ENCODE results near the gene SMURF1.

The SMURF1 gene

DNA sequence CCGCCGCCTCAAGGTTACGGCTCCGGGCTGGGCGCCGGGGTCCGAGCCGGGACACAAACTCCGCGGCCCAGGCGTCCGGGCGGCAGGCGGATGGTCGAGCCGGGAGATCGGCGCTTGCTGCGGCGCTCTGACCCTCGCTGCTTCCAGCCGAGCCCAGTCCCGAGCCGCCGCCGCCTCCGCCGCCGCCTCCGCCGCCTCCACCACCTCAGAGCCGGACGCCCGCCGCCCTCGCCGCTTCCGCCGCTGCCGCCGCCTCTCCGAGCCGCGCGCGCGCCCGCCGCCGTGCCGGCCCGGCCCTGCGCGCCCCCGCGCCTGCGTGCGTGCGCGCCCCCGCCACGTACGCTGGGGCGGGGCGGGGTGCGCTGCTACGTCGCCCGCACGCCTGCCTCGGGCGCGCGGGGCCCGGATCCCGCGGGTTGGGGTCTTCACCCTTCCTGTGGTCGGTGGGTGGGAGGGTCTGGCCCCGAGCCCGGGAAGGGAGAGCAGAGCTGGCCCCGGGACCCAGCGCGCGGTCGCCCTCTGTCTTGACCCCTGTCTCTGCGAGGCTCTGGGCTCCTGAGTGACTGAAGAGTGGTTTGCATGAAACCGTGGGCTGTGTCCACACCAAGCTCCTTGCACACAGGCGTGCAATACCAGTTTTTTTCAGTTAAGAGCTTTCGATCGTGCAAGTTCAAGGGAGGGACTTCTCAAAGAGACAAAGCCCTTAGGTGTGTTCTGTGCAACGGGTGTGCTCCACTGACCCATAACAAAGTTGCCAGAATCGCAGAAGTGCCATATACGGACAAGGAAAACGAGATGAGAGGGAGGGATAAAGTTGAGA is at the start of gene SMURF1:
TSS of gene SMURF1 (minus strand) at position 256 of the 820 bp plus-strand sequence. CDS start 328 bp downstream, outside the sequence.
- H3K9me3 Mint-ChIP-seq, result peaks cover 8% of the 10 kb centered on the region in 2 donors
- H3K36me3 Mint-ChIP-seq, result peaks cover 14 to 22% of the 10 kb centered on the region in 2 donors
- ATAC-seq (replicated peaks), result peak; percentile 77 to 87
- H3K4me1 Mint-ChIP-seq, result peaks cover 22 to 42% of the 10 kb centered on the region in 2 donors
- H3K27ac Mint-ChIP-seq, result peak within 1 kb of the TSS; percentile 91
- peak; percentile 71 for DNase-seq
- H3K4me3 Mint-ChIP-seq, result peak within 1 kb of the TSS; percentile 94 to 96
- peaks cover 0 to 4% of the 10 kb centered on the region in 2 donors for H3K27me3 Mint-ChIP-seq

DNA sequence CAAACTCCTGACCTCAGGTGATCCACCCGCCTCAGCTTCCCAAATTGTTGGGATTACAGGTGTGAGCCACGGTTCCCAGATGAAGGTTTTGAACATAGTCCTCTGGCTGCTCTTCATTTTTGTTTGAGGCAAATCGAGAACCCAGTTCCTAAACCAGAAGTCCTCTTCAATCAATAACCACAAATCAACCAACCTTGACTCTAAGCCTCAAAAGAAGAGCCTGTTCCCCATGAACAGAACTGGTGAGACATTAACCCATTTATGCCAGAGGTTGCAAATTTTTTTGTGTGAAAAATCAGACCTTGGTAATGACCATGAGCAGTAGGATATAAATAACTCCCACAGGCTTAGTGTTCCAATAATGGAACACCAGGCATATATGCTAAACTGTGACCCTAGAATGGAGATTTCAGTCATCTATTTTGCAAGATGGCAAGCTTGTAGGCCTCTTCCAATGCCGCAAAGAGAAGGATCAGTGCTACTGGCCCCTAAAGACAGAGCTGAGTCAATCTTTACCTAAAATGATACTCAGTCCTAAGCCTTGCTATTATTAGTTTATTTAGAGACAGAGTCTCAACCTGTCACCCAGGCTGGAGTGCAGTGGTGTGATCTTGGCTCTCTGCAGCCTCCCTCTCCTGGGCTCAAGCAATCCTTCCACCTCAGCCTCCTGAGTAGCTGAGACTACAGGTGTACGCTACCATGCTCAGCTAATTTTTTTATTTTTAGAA is 48.1 kb upstream of the SMURF1 start:
- no peak overlapping the region for H3K4me3 Mint-ChIP-seq
- peaks cover 7 to 18% of the 10 kb centered on the region in 2 donors for H3K27me3 Mint-ChIP-seq
- no peaks in the 10 kb centered on the region for H3K4me1 Mint-ChIP-seq
- peaks cover 4% of the 10 kb centered on the region in 2 donors for H3K9me3 Mint-ChIP-seq
- peaks cover 0 to 4% of the 10 kb centered on the region in 2 donors for H3K36me3 Mint-ChIP-seq
- no peak for ATAC-seq (replicated peaks)
- no peak for DNase-seq
- H3K27ac Mint-ChIP-seq, result no peak overlapping the region

DNA sequence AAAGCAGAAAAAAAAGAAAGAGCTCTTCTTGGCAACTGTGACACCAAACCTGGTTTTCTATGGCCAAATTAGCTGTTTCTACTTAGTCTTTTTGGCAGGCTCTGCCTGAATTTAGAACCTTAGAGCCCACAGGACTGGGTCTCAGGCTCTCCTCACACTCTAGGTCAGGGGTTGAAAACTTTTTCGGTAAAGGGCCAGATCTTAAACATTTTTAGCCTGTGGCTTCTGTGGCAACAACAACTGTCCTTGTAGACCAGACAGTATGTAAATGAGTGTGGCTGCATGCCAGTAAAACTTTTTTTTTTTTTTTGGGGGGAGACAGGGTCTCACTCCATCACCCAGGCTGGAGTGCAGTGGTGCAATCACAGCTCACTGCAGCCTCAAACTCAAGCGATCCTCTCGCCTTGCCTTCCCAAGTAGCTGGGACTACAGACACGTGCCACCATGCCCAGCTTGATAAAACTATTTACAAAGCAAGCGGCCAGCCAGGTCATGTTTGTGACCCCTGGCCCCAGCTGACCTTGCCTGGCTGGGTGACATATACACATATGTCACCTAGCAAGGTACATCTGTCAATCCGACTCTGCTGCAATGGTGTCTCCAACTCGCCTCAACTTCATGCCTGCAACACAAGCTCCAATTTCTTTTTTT is 46.6 kb upstream of the SMURF1 start:
- no peak overlapping the region for H3K4me3 Mint-ChIP-seq
- no peak for DNase-seq
- peaks cover 6 to 18% of the 10 kb centered on the region in 2 donors for H3K27me3 Mint-ChIP-seq
- H3K36me3 Mint-ChIP-seq, result peaks cover 0 to 4% of the 10 kb centered on the region in 2 donors
- H3K27ac Mint-ChIP-seq, result no peak overlapping the region
- peaks cover 4% of the 10 kb centered on the region in 2 donors for H3K9me3 Mint-ChIP-seq
- no peaks in the 10 kb centered on the region for H3K4me1 Mint-ChIP-seq
- no peak for ATAC-seq (replicated peaks)

DNA sequence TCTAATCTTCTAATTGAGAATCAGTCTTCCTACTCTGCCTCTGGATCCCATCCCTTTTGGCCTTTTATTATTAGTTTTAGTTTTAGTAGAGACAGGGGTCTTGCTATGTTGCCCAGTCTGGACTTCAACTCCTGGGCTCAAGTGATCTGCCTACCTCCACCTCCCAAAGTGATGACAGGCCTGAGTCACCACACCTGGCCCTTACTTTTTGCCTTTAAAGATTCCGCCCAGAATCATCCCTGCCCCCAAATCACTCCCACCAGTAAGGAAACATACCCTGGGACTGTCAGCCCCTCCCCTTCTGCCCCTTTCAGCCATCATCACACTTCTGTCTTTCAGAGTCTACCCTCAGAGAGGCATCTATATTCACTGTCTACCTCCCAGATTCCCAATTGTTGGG is 45.3 kb upstream of the SMURF1 start:
- DNase-seq (no peak), ATAC-seq (replicated peaks) (no peak)
- Mint-ChIP-seq H3K27me3 (peaks cover 6 to 19% of the 10 kb centered on the region in 2 donors), H3K4me3 (no peak overlapping the region), H3K4me1 (no peaks in the 10 kb centered on the region), H3K36me3 (peaks cover 0 to 4% of the 10 kb centered on the region in 2 donors), H3K27ac (no peak overlapping the region), H3K9me3 (peaks cover 4% of the 10 kb centered on the region in 2 donors)

DNA sequence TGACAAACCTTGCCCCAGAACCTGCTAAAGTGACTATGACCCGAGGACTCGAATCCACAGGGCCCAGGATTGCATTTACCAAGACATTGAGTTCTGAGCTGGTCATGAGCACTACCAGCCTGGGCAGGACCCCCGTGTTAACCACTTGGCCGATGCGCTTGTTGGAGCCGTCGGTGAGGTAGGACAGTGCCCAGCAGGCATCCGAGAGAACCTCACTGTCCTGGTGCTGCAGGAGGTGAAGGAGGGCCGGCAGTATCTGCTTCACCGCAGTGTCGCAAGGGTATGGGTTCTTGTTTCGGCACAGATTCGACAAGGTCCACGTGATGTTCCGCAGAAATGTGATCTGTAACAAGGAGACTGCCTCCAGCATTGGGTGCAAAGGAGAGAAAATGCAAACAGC is 44.3 kb upstream of the SMURF1 start:
- no peak overlapping the region for H3K27ac Mint-ChIP-seq
- H3K27me3 Mint-ChIP-seq, result peaks cover 6 to 19% of the 10 kb centered on the region in 2 donors
- no peak overlapping the region for H3K4me3 Mint-ChIP-seq
- H3K9me3 Mint-ChIP-seq, result peaks cover 4% of the 10 kb centered on the region in 2 donors
- ATAC-seq (replicated peaks), result no peak
- peaks cover 0 to 4% of the 10 kb centered on the region in 2 donors for H3K36me3 Mint-ChIP-seq
- DNase-seq, result no peak
- H3K4me1 Mint-ChIP-seq, result no peaks in the 10 kb centered on the region

DNA sequence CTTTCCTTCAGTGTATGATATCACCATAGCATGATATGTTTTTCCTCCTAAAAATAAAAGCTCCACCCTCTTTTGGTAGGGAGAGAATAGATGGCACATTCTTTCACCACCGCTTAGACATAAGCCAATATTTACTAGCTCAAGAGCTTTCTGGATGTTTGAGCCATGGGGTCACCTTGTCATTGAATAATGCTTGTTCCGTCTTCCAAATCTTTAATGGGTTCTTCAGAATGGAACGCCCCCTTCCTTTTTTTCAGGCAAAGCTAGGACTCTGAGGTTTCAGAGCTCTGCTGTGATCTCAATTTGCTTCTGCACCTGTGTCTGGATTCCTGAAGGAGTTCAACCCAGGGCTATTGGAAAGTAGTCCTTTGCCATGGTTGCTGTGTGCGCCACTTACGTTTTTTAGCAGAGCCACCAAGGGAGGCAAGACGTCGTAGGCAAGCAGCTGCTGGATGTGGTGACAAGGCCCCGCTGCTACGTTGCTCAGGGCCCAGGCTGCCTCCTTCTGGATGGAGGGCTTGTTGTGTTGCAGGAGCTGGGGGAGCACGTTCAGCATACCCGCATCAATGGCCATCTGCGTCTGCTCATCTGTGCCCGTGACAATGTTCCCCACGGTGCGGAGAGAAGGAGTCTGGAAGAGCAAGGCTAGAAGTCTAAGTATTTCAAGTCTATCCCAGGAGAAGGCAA is 40.8 kb upstream of the SMURF1 start:
- H3K4me3 Mint-ChIP-seq, result no peak overlapping the region
- DNase-seq (no peak), ATAC-seq (replicated peaks) (no peak)
- peaks cover 19 to 26% of the 10 kb centered on the region in 2 donors for H3K27me3 Mint-ChIP-seq
- peaks cover 4 to 9% of the 10 kb centered on the region in 2 donors for H3K9me3 Mint-ChIP-seq
- H3K4me1 Mint-ChIP-seq, result no peaks in the 10 kb centered on the region
- peaks cover 0 to 4% of the 10 kb centered on the region in 2 donors for H3K36me3 Mint-ChIP-seq
- no peak overlapping the region for H3K27ac Mint-ChIP-seq

DNA sequence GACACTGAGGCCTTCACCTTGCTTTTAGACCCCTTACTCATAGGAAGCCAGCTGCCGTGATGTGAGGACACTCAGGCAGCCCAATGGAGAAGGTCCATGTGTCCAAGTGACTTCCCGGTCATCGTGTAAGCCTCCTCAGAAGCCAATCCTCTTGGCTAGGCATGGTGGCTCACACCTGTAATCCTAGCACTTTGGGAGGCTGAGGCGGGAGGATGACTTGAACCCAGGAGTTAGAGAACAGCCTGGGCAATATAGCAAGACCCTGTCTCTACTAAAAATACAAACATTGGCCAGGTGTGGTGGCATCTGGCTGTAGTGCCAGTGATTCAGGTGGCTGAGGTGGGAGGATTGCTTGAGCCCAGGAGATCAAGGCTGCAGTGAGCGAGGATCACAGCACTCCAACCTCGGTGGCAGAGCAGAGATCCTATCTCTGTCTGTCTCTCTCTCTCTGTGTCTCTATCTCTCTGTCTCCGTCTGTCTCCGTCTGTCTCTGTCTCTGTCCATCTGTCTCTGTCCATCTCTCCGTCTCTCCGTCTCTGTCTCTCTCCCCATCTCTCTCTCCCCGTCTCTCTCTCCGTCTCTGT is 36.3 kb upstream of the SMURF1 start:
- ATAC-seq (replicated peaks), result no peak

DNA sequence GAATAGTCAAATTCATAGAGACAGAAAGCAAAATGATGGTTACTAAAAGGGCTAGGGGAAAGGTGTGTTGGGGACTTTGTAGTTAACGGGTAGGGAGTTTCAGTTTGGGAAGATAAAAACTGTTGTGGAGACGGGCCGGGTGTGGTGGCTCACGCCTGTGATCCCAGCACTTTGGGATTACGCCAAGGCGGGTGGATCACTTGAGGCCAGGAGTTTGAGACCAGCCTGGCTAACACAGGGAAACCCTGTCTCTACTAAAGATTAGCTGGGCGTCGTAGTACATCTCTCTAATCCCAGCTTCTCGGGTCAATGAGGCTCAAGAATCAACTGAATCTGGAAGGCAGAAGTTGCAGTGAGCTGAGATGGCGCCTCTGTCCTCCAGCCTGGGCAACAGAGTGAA is 33.3 kb upstream of the SMURF1 start:
- no peaks in the 10 kb centered on the region for H3K4me1 Mint-ChIP-seq
- H3K36me3 Mint-ChIP-seq, result no peaks in the 10 kb centered on the region
- peaks cover 23% of the 10 kb centered on the region in 2 donors for H3K27me3 Mint-ChIP-seq
- no peak for DNase-seq
- peaks cover 0 to 5% of the 10 kb centered on the region in 2 donors for H3K9me3 Mint-ChIP-seq
- no peak overlapping the region for H3K4me3 Mint-ChIP-seq
- H3K27ac Mint-ChIP-seq, result no peak overlapping the region
- ATAC-seq (replicated peaks), result no peak

More for the DNA sequence above, 36.3 kb upstream of the SMURF1 start:
- H3K27ac Mint-ChIP-seq, result no peak overlapping the region
- peaks cover 23 to 24% of the 10 kb centered on the region in 2 donors for H3K27me3 Mint-ChIP-seq
- no peaks in the 10 kb centered on the region for H3K4me1 Mint-ChIP-seq
- DNase-seq, result no peak
- H3K9me3 Mint-ChIP-seq, result peaks cover 0 to 5% of the 10 kb centered on the region in 2 donors
- no peaks in the 10 kb centered on the region for H3K36me3 Mint-ChIP-seq
- H3K4me3 Mint-ChIP-seq, result no peak overlapping the region

DNA sequence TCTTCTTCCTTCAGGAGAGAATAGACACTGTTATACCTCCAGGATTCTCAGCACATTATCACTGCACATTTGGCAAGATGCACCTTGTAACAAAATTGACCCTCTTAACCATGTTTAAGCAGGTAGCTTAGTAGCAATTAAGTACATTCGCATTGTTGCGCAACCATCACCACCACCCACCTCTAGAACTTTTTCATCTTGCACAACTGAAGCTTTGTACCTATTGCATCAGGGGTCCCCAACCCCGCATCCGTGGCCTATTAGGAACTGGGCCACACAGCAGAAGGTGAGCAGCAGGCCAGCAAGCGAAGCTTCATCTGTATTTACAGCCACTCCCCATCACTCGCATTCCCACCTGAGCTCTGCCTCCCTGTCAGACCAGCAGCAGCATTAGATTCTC is 29.9 kb upstream of the SMURF1 start:
- H3K4me3 Mint-ChIP-seq, result no peak overlapping the region
- peaks cover 12 to 18% of the 10 kb centered on the region in 2 donors for H3K27me3 Mint-ChIP-seq
- ATAC-seq (replicated peaks), result no peak
- no peaks in the 10 kb centered on the region for H3K36me3 Mint-ChIP-seq
- H3K27ac Mint-ChIP-seq, result no peak overlapping the region
- DNase-seq, result no peak
- no peaks in the 10 kb centered on the region for H3K4me1 Mint-ChIP-seq
- H3K9me3 Mint-ChIP-seq, result no peaks in the 10 kb centered on the region

DNA sequence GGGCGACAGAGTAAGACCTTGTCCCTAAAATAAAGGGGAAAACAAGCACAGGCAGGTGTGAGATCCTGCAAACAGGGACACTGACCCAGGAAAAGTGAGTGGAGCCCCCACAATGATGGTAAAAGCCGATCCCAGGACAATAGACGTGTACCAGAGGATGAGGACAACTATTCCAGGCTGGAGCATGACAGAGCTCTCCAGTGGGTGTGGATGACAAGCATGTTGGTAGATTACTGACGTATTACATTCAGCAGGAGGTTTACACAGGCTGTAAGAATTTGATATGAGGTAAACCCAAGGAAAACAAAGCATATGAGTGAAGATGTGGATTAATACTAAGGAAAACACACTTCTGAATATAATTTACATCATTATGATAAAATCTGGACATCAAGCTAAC is 27.8 kb upstream of the SMURF1 start:
- Mint-ChIP-seq H3K27me3 (peaks cover 16 to 17% of the 10 kb centered on the region in 2 donors), H3K27ac (no peak overlapping the region), H3K36me3 (no peaks in the 10 kb centered on the region), H3K9me3 (no peaks in the 10 kb centered on the region), H3K4me1 (no peaks in the 10 kb centered on the region), H3K4me3 (no peak overlapping the region)
- DNase-seq (no peak), ATAC-seq (replicated peaks) (no peak)

DNA sequence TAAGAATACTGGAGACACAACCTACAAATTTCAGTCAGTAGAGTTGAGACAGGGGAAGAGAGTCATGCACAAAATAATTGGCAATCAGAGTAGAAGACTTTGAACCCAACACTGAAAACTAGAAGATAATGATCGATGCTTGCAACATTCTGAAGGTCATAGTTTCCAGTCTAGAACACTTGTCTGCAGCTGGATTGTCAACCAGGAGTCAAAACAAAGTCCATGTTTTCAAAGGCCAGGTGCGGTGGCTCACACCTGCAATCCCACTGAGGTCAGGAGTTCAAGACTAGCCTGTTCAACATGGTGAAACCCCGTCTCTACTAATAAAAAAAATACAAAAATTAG is 26.8 kb upstream of the SMURF1 start:
- Mint-ChIP-seq H3K27ac (no peak overlapping the region), H3K9me3 (peaks cover 0 to 1% of the 10 kb centered on the region in 2 donors), H3K27me3 (peaks cover 13 to 16% of the 10 kb centered on the region in 2 donors), H3K36me3 (peaks cover 0 to 1% of the 10 kb centered on the region in 2 donors), H3K4me1 (no peaks in the 10 kb centered on the region), H3K4me3 (no peak overlapping the region)
- no peak for ATAC-seq (replicated peaks)
- no peak for DNase-seq

DNA sequence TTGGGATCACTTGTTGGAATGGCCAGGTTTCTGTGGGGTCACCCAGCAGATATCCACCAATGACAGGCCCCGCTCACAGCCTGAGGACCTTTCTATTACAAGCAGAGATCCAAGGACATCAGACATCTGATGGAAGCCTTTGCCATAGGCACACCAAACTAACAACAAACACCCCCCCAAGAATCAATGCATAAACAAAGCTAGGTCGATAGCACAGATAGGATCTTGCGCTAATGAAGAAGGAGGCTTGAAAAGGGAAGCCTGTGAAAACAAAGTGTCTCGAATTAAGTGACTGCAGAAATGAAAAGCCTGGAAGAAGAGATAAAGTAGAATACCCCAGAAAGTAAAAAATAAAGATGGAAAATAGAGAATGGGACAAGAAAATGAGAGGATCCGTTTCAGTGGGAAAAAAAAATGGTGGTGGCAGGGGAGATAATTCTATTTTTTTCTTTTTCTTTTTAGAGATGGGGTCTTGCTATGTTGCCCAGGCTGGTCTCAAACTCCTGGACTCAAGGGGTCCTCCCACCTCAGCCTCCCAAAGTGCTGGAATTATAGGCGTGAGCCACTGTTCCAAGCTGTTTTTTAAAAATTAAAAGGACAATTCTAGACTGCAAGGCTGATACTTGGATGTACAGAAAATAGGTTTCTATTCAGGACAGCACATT is 26.3 kb upstream of the SMURF1 start:
- DNase-seq, result no peak
- Mint-ChIP-seq H3K4me3 (no peak overlapping the region), H3K27ac (no peak overlapping the region), H3K27me3 (peaks cover 12 to 16% of the 10 kb centered on the region in 2 donors), H3K36me3 (peaks cover 0 to 1% of the 10 kb centered on the region in 2 donors), H3K4me1 (no peaks in the 10 kb centered on the region), H3K9me3 (peaks cover 0 to 1% of the 10 kb centered on the region in 2 donors)
- ATAC-seq (replicated peaks), result no peak

DNA sequence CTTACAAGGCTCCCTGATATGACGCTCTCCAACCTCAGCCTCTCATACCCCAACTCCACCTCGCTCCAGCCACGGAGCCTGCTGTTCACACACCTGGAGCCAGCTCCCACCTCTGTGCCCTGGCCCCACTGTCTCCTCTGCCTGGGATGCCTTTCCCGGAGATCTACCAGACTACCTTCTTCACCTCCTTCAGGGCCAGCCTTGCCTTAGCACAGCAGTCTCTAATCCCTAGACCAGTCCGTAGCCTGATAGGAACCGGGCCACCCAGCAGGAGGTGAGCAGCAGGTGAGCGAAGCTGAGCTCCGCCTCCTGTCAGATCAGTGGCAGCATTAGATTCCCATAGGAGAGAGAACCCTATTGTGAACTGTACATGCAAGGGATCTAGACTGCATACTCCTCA is 23.2 kb upstream of the SMURF1 start:
- Mint-ChIP-seq H3K4me1 (peaks cover 2 to 5% of the 10 kb centered on the region in 2 donors), H3K36me3 (peaks cover 0 to 1% of the 10 kb centered on the region in 2 donors), H3K27ac (no peak overlapping the region), H3K9me3 (peaks cover 0 to 1% of the 10 kb centered on the region in 2 donors), H3K27me3 (peaks cover 12 to 17% of the 10 kb centered on the region in 2 donors), H3K4me3 (no peak overlapping the region)
- no peak for DNase-seq
- ATAC-seq (replicated peaks), result no peak

Measured in stimulated activated naive B cell treated with anti-CD40 and anti-IgM and Interleukin-4, amounts not matched to agents 10 μg/mL and 1 μg/mL and 100 μg/mL, for 72 hours (primary cell).